ENCODE data around the gene MYO18B. TPM values are rescaled to one million over a fixed set of nuclear protein-coding genes. Genes with fewer than 3 reads are reported as not detected.

The MYO18B gene
- total and polyA plus RNA-seq, 2 donors (not counting 1 experiment from before 2014, with no cell fraction given), result 0.15 TPM; not detected in 1

DNA sequence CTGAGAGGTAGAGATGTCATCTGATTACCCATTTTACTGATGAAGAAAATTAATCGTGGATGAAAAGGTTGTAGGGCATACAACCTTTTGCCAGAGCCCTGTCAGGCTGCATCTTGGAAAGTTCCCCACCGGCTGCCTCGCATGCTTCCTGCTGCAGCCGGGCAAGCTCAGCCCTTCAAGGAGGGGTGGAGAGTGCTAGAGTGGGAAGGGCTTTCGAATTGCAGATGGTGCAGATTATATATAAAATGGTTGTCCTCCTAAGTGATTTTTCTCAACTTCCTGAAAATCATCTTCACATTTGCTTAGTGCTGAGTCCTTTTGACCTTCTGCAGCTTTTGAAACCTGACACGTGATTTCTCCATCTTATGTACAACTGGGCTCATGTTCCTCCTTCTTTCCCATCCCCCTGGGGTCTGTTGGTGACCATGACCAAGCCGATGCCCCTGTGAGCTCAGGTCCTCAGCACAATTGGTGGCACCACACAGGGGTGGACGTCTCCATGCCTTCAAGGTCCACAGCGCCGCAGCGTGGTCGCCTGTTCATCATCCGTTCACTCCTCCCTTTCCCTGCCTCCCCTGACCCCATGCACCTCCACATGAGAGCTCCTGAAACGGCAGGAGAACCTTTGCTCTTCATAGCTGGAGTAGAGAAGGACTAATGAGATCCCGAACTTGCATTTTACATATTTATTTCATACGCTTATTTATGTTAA is 47.6 kb upstream of the MYO18B start:
- ATAC-seq (ENCODE audit: low read depth), result no peak
- no peaks in the 10 kb centered on the region for H3K9me3 ChIP-seq (ENCODE audit: control extremely low read depth in 1 of 3, control insufficient read depth in 2 of 3, insufficient read depth in 1 of 3, low read length in 2 of 3)
- peaks cover 10% of the 10 kb centered on the region for H3K79me2 ChIP-seq (ENCODE audit: control insufficient read depth, insufficient read depth, low read length)
- H3K4me1 ChIP-seq (ENCODE audit: control insufficient read depth in 2 of 2, insufficient read depth in 2 of 2, low read length in 2 of 2), result peaks cover 0 to 4% of the 10 kb centered on the region in 2 donors
- no peaks in the 10 kb centered on the region for H3K27me3 Mint-ChIP-seq
- H2AFZ ChIP-seq (ENCODE audit: insufficient read depth, low read depth, low read length, poor library complexity, severe bottlenecking), result no peak overlapping the region
- H3K27me3 ChIP-seq (replicated peaks in 1 of 4; ENCODE audit: control extremely low read depth in 1 of 4, control insufficient read depth in 3 of 4, insufficient read depth in 4 of 4, low read length in 3 of 4), result no peaks in the 10 kb centered on the region
- ChIA-PET POLR2A (no interaction called here), CTCF (interaction anchor here (5.3 kb wide), 1 partner anchor 150 kb away, joined by 41 read pairs; no protein-coding TSS in a partner anchor)
- DNase-seq, result no peak
- TF ChIP-seq EZH2 (IDR thresholded peaks at IDR 0.05; ENCODE audit: borderline replicate concordance, insufficient read depth, low read depth, low read length, poor library complexity, severe bottlenecking), result no peak
- TF ChIP-seq, protein P1, sequence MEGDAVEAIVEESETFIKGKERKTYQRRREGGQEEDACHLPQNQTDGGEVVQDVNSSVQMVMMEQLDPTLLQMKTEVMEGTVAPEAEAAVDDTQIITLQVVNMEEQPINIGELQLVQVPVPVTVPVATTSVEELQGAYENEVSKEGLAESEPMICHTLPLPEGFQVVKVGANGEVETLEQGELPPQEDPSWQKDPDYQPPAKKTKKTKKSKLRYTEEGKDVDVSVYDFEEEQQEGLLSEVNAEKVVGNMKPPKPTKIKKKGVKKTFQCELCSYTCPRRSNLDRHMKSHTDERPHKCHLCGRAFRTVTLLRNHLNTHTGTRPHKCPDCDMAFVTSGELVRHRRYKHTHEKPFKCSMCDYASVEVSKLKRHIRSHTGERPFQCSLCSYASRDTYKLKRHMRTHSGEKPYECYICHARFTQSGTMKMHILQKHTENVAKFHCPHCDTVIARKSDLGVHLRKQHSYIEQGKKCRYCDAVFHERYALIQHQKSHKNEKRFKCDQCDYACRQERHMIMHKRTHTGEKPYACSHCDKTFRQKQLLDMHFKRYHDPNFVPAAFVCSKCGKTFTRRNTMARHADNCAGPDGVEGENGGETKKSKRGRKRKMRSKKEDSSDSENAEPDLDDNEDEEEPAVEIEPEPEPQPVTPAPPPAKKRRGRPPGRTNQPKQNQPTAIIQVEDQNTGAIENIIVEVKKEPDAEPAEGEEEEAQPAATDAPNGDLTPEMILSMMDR (IDR thresholded peaks at IDR 0.05), result no peak
- no peak overlapping the region for H3K27ac Mint-ChIP-seq
- H3K27ac ChIP-seq (ENCODE audit: low read length in 2 of 2), result no peak overlapping the region
- H3K36me3 ChIP-seq (replicated peaks in 1 of 2; ENCODE audit: control extremely low read depth in 1 of 2, control insufficient read depth in 1 of 2, extremely low read depth in 1 of 2, insufficient read depth in 2 of 2, low read length in 1 of 2), result peaks cover 4 to 83% of the 10 kb centered on the region in 2 experiments
- H3K4me3 ChIP-seq (ENCODE audit: control extremely low read depth in 1 of 5, extremely low read depth in 1 of 5, insufficient read depth in 1 of 5, low read depth in 2 of 5, low read length in 4 of 5), result no peak overlapping the region
- no peak overlapping the region for H3K4me2 ChIP-seq (replicated peaks; ENCODE audit: low read depth, low read length, poor library complexity, severe bottlenecking)
- peaks cover 10% of the 10 kb centered on the region for H3K4me1 Mint-ChIP-seq
- H3K9me3 Mint-ChIP-seq (ENCODE audit: insufficient read depth), result no peaks in the 10 kb centered on the region
- H3K4me3 Mint-ChIP-seq, result no peak overlapping the region
- intact Hi-C loops (cut with micrococcal nuclease), result no loop called here
- no peak overlapping the region for H3K9ac ChIP-seq (ENCODE audit: low read length)
- H4K20me1 ChIP-seq (ENCODE audit: control insufficient read depth, insufficient read depth, low read length, poor library complexity, severe bottlenecking), result no peaks in the 10 kb centered on the region
- WGBS (ENCODE audit: insufficient coverage), result 96% methylated on average over 10 of the region's 16 CpGs

DNA sequence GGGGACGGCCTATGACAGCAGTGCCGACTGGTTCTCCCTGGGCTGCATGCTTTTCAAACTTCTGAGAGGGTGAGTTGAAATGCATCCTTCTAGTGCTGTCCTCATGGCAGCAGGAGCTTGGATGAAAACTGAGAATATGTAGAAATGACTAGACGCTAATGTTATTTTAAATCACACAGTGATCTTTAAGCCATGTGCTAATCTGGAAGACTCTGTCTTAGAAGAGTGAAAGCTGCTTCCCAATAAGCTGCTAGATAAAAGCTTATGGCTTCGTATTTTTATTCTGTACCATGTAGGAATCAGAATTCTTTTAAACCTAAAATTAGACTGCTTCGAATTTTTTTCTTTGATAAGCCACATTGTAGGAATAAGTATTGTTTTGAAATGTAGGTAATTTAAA is 46.8 kb upstream of the MYO18B start:
- TF ChIP-seq, protein P1 (IDR thresholded peaks at IDR 0.05), result no peak
- TF ChIP-seq EZH2 (IDR thresholded peaks at IDR 0.05; ENCODE audit: borderline replicate concordance, insufficient read depth, low read depth, low read length, poor library complexity, severe bottlenecking), result no peak
- Mint-ChIP-seq H3K27ac (no peak overlapping the region), H3K4me3 (no peak overlapping the region), H3K9me3 (ENCODE audit: insufficient read depth) (no peaks in the 10 kb centered on the region), H3K27me3 (no peaks in the 10 kb centered on the region), H3K4me1 (peaks cover 9% of the 10 kb centered on the region)
- H3K4me3 ChIP-seq (ENCODE audit: control extremely low read depth in 1 of 5, extremely low read depth in 1 of 5, insufficient read depth in 1 of 5, low read depth in 2 of 5, low read length in 4 of 5), result no peak overlapping the region
- peaks cover 0 to 4% of the 10 kb centered on the region in 2 donors for H3K4me1 ChIP-seq (ENCODE audit: control insufficient read depth in 2 of 2, insufficient read depth in 2 of 2, low read length in 2 of 2)
- no peaks in the 10 kb centered on the region for H3K27me3 ChIP-seq (replicated peaks in 1 of 4; ENCODE audit: control extremely low read depth in 1 of 4, control insufficient read depth in 3 of 4, insufficient read depth in 4 of 4, low read length in 3 of 4)
- H3K36me3 ChIP-seq (replicated peaks in 1 of 2; ENCODE audit: control extremely low read depth in 1 of 2, control insufficient read depth in 1 of 2, extremely low read depth in 1 of 2, insufficient read depth in 2 of 2, low read length in 1 of 2), result peaks cover 3 to 78% of the 10 kb centered on the region in 2 experiments
- no peak overlapping the region for H2AFZ ChIP-seq (ENCODE audit: insufficient read depth, low read depth, low read length, poor library complexity, severe bottlenecking)
- no peaks in the 10 kb centered on the region for H4K20me1 ChIP-seq (ENCODE audit: control insufficient read depth, insufficient read depth, low read length, poor library complexity, severe bottlenecking)
- ChIA-PET CTCF (interaction anchor here (1.2 to 5.3 kb wide), 2 partner anchors 147 to 151 kb away, joined by 3 to 41 read pairs; no protein-coding TSS in a partner anchor), POLR2A (no interaction called here)
- no peak overlapping the region for H3K4me2 ChIP-seq (replicated peaks; ENCODE audit: low read depth, low read length, poor library complexity, severe bottlenecking)
- 100% methylated on average over 3 of the region's 5 CpGs for WGBS (ENCODE audit: insufficient coverage)
- DNase-seq (no peak), ATAC-seq (ENCODE audit: low read depth) (no peak)
- H3K9ac ChIP-seq (ENCODE audit: low read length), result no peak overlapping the region
- intact Hi-C loops (cut with micrococcal nuclease), result no loop called here
- H3K9me3 ChIP-seq (ENCODE audit: control extremely low read depth in 1 of 3, control insufficient read depth in 2 of 3, insufficient read depth in 1 of 3, low read length in 2 of 3), result no peaks in the 10 kb centered on the region
- no peak overlapping the region for H3K27ac ChIP-seq (ENCODE audit: low read length in 2 of 2)
- peaks cover 10% of the 10 kb centered on the region for H3K79me2 ChIP-seq (ENCODE audit: control insufficient read depth, insufficient read depth, low read length)
